GM19468 (cell line): ENCODE data around the gene TSPAN33.
"Not testable (repeated sequence)": the region's sequence is repeated elsewhere in the genome, so short reads cannot be mapped to it uniquely, and the experiment has no call there.

Experiments
- ATAC-seq: cut with Tn5 transposase; IDR thresholded peaks from one replicate; pipeline ENCODE4 v1.9.1; 2021; ENCODE audit warnings: mild to moderate bottlenecking, moderate library complexity, moderate number of reproducible peaks; ENCODE audit not compliant: unreplicated experiment; ENCODE audit errors: extremely low read depth

TSPAN33 gene, protein sequence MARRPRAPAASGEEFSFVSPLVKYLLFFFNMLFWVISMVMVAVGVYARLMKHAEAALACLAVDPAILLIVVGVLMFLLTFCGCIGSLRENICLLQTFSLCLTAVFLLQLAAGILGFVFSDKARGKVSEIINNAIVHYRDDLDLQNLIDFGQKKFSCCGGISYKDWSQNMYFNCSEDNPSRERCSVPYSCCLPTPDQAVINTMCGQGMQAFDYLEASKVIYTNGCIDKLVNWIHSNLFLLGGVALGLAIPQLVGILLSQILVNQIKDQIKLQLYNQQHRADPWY

DNA sequence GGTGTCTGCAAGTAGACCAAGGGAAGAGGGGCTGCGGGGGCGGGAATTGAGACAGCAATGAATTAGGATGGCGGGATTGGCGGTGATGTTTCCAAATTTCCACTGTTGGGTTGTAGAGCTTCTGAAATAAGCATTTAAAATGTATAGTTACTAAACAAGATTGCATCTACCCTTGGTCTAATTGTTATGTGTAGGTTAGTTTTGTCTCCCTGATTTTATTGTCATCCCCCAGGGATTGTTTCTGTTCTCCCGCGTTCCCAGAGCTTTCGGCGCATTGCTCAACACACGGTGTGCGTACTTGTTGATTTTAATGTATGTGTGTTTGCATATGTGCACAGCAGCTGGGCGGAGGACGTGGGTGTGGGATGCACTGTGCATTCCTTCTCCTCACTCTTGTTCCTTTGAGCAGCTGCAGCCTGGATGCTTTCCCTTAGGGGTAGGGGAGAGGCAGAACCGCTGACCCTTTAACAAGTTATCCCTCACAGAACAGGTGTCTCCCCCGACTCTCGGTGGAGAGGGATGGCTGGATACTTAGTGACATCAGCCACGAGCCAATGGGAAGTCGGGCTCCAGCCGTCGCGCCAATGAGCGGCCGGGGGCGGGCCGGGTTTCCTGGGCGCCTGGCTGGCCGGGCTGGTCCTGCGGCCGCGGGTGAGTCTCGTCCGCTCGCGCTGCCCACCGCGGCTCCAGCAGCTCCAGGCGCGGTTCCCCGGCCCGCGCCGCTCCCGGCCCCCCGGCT, at the start of gene TSPAN33:
TSPAN33 (plus strand) TSS at position 613 of the 739 bp plus-strand sequence. CDS start 274 bp downstream, outside the sequence.
- peak; percentile 69 for ATAC-seq

- ATAC-seq: peak; percentile 63
Observed at GRCh38 chr7:129095258-129095657, 49.2 kb upstream of the TSPAN33 start.

- ATAC-seq: no peak
Observed at GRCh38 chr7:129098409-129099084, 46.0 kb upstream of the TSPAN33 start.

- ATAC-seq: no peak
Observed at GRCh38 chr7:129100827-129101166, 43.7 kb upstream of the TSPAN33 start.

DNA sequence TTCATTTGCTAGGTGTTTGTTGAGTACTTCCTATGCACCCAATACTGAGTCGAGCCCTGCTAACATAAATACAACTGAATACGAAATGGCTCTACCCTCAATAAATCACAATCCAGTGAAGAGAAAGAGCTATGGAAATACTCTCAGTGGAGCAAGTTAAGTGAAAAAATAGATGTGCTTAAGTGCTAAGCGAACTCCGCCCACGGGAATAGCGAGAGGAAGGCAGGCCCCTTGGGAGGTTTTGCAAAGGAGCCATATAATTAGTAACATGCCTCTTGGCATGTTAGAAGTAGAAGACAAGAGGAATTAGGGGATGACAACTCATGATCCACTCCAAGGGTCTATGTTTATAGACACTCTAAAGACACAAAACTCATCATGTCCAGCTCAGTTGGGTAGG, 42.8 kb upstream of the TSPAN33 start:
- ATAC-seq: no peak

GRCh38 chr7:129103561-129104324, 40.8 kb upstream of the TSPAN33 start:
- ATAC-seq: no peak

DNA sequence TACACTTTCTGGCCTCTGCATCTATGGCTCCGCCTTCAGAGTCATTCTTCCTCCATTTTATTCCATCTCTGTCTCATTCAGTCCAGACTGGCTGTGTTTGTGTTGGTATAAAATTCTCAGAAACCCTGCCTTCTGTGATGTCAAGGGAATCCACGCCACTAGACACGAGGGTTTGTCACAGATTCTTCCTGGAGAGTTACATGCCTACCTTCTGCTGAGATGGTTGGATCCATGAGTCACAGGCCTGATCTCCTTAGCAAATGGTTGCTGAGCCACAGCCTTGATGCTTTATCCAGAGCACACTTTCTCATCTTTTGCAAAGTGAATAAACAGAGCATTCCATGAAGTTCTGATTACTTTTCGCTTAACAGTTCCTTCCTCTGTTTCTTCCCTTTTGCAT, 35.9 kb upstream of the TSPAN33 start:
- no peak for ATAC-seq

DNA sequence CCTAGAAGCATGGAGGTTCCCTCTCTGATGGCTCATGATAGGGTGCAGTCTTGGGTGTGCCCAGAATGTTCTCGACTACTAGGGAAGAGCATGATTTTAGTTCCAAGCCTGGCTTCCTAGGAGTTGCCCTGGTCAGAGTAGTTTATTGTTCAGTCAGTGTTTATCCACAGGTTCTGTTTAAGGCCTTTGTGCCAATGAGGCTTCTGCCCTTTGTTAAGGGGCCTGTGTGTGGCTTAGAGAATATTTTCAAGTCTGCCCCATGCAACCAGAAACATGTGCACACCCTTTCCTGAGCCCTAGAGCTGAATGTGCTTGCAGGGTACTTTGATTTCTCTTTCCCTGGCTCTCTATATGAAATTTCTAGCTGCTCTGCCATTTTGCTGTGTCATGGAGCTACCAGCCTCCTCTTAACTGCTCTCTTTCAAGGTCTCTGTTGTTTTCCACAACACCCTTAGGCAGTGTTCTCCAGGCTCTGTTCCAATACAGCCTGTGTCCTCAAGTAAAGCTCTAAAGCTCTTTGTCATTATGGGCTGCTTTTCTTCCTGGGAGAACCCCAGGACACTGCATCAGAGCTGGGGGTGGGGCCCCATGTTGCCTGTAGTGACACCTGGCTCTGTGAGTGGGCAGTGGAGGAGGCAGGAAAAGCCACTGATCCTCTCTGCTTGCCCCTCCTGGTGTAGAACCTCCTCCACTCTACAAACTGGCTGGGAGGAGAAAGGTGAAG, 34.1 kb upstream of the TSPAN33 start:
- ATAC-seq: no peak

DNA sequence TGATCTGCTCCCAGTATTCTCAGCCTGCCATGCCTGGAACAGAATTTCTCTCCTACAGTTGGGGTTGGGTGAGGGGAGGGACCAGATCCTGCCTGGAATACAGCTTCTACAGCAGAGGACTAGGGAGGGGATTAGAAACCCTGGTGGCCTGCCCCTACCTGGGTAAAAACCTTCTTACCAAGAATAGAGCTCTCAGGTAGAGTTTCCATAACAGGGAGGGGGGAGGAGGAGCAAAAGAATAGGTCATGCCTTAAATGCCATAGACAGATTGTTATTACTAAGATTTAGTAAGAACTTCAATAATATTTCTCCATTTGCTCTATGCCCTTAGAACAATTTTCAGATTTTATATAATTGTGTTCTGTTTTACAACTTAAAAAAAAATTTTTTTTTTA, 33.5 kb upstream of the TSPAN33 start:
- ATAC-seq: no peak

DNA sequence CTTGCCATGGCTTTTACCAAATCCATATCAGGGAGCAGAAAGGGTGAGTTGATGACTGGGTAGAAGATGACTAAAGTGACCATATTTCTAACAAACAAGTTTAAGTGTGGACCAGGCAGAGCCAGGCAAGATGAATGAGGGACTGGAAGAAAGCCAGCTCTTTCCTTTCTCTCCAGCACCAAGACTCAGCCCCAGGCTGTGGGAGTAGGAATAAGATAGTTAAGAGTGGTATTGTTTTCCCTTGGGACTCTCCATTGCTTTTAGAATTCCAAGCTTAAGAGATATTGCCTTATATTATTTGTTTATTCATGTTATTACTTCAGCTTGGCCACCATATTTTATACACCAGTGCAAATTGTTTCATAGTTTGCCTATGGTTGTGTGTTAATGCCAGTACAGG, 28.8 kb upstream of the TSPAN33 start:
- ATAC-seq: no peak

- no peak for ATAC-seq
Observed at GRCh38 chr7:129118182-129118581, 26.3 kb upstream of the TSPAN33 start.

- no peak for ATAC-seq
Observed at GRCh38 chr7:129118976-129119375, 25.5 kb upstream of the TSPAN33 start.

DNA sequence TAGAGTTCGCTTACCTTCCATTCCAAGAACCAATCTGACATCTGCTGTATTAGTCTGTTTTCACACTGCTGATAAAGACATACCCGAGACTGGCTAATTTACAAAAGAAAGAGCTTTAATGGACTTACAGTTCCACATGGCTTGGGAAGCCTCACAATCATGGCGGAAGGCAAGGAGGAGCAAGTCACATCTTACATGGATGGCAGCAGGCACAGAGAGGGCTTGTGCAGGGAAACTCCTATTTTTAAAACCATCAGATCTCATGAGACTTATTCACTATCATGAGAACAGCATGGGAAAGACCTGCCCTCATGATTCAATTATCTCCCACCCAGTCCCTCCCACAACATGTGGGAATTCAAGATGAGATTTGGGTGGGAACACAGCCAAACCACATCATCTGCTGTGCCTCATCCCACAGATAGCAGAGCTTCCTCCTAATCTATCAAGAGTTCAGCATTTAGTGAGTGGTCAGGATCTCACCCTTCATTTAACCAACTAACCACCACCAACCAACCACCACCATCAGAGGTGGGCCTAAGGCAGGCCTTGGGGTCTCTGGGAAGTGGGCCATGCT, 22.9 kb upstream of the TSPAN33 start:
- not testable (repeated sequence) for ATAC-seq

- peak; percentile 45 for ATAC-seq
Observed at GRCh38 chr7:129122078-129122750, 22.3 kb upstream of the TSPAN33 start.

GRCh38 chr7:129122751-129123509, 21.6 kb upstream of the TSPAN33 start:
- ATAC-seq: peak; percentile 31

- no peak for ATAC-seq
Observed at GRCh38 chr7:129123510-129123857, 21.0 kb upstream of the TSPAN33 start.

DNA sequence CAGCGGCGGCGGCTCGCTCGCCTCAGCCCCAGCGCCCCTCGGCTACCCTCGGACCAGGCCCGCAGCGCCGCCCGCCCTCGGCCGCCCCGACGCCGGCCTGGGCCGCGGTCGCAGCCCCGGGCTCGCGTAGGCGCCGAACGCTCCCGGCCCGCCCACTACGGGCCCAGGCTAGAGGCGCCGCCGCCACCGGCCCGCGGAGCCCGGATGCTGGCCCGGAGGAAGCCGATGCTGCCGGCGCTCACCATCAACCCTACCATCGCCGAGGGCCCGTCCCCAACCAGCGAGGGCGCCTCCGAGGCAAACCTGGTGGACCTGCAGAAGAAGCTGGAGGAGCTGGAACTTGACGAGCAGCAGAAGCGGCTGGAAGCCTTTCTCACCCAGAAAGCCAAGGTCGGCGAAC, 18.2 kb upstream of the TSPAN33 start:
- ATAC-seq: no peak

- ATAC-seq: no peak
Observed at GRCh38 chr7:129127154-129127553, 17.4 kb upstream of the TSPAN33 start.
